IMR-90 (cell line): Measurements from ENCODE around the gene ARPC4.

Experiments
- CEBPB ChIP-seq: IDR thresholded peaks from 2 replicates; pipeline ENCODE4 v1.6.1; 2012; ENCODE audit warnings: low read depth, low read length, improper control_type of control experiment
- FOS ChIP-seq: fragments of 150-350 bp; IDR thresholded peaks from 2 replicates; pipeline ENCODE4 v1.6.1; 2016; ENCODE audit warnings: low read depth, low read length
- NFE2L2 ChIP-seq: fragments of 150-350 bp; IDR thresholded peaks from 2 replicates; pipeline ENCODE4 v1.6.1; 2016; ENCODE audit warnings: low read depth, mild to moderate bottlenecking, low read length
- POLR2A ChIP-seq: IDR thresholded peaks from 2 replicates; pipeline ENCODE4 v1.6.1; 2012; ENCODE audit warnings: mild to moderate bottlenecking, low read depth, low read length
- RAD21 ChIP-seq: IDR thresholded peaks from 2 replicates; pipeline ENCODE4 v1.6.1; 2012; ENCODE audit warnings: low read length, improper control_type of control experiment
- RCOR1 ChIP-seq: IDR thresholded peaks from 2 replicates; pipeline ENCODE4 v1.6.1; 2012; ENCODE audit warnings: mild to moderate bottlenecking, low read length, improper control_type of control experiment; ENCODE audit not compliant: insufficient replicate concordance
- RFX5 ChIP-seq: IDR thresholded peaks from 2 replicates; pipeline ENCODE4 v1.8.0; 2012; ENCODE audit warnings: low read depth, mild to moderate bottlenecking, low read length, moderate library complexity
- TF ChIP-seq, protein P1 (sequence below): conservative IDR thresholded peaks from 2 replicates; pipeline ENCODE4 v1.5.1; 2012; ENCODE audit warnings: mild to moderate bottlenecking, low read depth, low read length, improper control_type of control experiment
- TF ChIP-seq, protein P2 (sequence below): fragments of 150-350 bp; IDR thresholded peaks from 2 replicates; pipeline ENCODE4 v1.6.1; 2016; ENCODE audit warnings: low read depth, mild to moderate bottlenecking, low read length, moderate library complexity, borderline replicate concordance

DNA sequence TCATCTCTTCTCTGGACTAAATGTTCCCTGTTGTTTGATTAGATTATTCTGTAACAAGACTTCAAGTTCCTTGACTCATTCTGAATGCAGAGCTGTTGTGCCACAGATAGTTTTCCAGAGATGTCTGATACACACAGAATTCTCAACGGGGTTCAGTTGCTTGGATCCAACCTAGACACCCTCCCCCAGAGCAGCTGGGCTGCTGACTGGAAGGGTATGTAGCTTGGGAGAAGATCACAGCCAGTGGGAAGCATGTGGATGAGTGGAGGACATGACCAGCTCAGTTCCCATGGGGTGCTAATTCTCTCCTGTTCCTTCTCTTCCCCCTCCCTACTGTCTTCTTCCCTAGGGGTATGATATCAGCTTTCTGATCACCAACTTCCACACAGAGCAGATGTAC is 10.6 kb downstream of the ARPC4 start:
- TF ChIP-seq, protein P1, sequence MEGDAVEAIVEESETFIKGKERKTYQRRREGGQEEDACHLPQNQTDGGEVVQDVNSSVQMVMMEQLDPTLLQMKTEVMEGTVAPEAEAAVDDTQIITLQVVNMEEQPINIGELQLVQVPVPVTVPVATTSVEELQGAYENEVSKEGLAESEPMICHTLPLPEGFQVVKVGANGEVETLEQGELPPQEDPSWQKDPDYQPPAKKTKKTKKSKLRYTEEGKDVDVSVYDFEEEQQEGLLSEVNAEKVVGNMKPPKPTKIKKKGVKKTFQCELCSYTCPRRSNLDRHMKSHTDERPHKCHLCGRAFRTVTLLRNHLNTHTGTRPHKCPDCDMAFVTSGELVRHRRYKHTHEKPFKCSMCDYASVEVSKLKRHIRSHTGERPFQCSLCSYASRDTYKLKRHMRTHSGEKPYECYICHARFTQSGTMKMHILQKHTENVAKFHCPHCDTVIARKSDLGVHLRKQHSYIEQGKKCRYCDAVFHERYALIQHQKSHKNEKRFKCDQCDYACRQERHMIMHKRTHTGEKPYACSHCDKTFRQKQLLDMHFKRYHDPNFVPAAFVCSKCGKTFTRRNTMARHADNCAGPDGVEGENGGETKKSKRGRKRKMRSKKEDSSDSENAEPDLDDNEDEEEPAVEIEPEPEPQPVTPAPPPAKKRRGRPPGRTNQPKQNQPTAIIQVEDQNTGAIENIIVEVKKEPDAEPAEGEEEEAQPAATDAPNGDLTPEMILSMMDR, result no peak
- TF ChIP-seq RFX5 (no peak), POLR2A (no peak), CEBPB (no peak), RCOR1 (no peak), NFE2L2 (no peak), RAD21 (no peak), FOS (no peak)
- TF ChIP-seq, protein P2, sequence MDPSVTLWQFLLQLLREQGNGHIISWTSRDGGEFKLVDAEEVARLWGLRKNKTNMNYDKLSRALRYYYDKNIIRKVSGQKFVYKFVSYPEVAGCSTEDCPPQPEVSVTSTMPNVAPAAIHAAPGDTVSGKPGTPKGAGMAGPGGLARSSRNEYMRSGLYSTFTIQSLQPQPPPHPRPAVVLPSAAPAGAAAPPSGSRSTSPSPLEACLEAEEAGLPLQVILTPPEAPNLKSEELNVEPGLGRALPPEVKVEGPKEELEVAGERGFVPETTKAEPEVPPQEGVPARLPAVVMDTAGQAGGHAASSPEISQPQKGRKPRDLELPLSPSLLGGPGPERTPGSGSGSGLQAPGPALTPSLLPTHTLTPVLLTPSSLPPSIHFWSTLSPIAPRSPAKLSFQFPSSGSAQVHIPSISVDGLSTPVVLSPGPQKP, result no peak
